ENCODE data around the gene CHMP2A. TPM values are rescaled to one million over a fixed set of nuclear protein-coding genes. Genes with fewer than 3 reads are reported as not detected.

CHMP2A gene
- polyA plus RNA-seq, 2 of the 4 experiments (the other 2 are of a cell fraction), result 198 to 280 TPM

DNA sequence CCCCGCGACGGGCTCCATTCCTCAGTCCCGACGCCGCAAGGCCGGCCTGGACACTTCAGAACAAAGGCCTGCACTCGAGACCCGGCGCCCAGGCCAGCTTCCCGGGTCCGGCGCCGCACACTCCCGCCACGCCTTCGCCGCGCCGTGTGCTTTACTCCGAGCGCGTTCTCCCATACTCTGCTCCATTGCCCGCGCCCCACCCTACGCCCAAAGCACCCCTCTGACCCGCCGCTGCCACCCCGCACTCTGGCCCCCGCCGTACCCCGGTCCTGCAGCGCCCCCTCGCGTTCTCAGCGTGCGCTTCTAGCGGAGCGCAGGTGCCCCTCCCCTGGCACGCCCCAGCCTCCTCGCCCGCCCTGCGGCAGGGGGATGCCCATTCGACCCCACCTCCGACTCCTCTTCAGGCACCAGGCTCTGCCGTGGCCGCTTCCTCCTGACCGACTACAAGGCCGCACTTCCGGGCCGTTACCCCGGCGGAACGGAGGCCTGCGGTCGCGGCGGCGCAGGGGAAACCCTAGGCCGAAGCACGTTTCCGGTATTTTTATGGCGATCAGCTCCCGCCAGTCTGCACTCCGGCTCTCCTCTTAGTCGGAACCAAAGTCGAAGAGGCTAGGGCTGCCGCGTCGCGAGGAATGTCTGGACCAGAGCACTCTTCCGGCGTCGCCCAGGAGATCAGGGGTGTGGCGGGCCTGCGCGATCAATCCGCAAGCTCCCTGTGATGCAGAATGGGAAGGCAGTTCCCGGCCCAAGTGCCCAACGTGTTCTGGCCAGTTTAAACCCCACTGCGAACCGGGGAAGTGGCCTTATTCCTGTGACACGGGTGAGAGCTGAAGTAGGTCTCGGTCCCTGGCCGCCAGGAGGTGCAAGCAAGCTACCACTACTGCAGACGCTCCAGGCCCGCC is 35.3 kb downstream of the CHMP2A start, which contains the start of gene ZBTB45 (continued):
- TF ChIP-seq CHD4 (IDR thresholded peaks at IDR 0.05; ENCODE audit: borderline replicate concordance) (no peak), MAFK (IDR thresholded peaks at IDR 0.05; ENCODE audit: partially characterized antibody) (peak; percentile 26), HOXB13 (CRISPR knock-in tag; IDR thresholded peaks at IDR 0.05; ENCODE audit: low read depth) (0 out of 2 replicates have a peak, but pooled peaks have one; percentile 66), HOXB5 (CRISPR knock-in tag; IDR thresholded peaks at IDR 0.05) (peak; percentile 92), GATA3 (IDR thresholded peaks at IDR 0.05; ENCODE audit: borderline replicate concordance) (peak; percentile 75), POLR2A (IDR thresholded peaks at IDR 0.05; ENCODE audit: low read length) (peak; percentile 84), TFCP2L1 (CRISPR knock-in tag; IDR thresholded peaks at IDR 0.05) (peak; percentile 76; the same call in 1 of the 2 replicates), FOSL2 (IDR thresholded peaks at IDR 0.05) (no peak), FOSL2 (CRISPR knock-in tag; IDR thresholded peaks at IDR 0.05) (peak; percentile 59), JUNB (IDR thresholded peaks at IDR 0.05) (no peak), JUN (IDR thresholded peaks at IDR 0.05) (peak; percentile 95 to 99)
- TF ChIP-seq, protein P1, sequence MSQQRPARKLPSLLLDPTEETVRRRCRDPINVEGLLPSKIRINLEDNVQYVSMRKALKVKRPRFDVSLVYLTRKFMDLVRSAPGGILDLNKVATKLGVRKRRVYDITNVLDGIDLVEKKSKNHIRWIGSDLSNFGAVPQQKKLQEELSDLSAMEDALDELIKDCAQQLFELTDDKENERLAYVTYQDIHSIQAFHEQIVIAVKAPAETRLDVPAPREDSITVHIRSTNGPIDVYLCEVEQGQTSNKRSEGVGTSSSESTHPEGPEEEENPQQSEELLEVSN (IDR thresholded peaks at IDR 0.05; ENCODE audit: borderline replicate concordance, low read depth), result peak; percentile 86
- TF ChIP-seq, protein P2, sequence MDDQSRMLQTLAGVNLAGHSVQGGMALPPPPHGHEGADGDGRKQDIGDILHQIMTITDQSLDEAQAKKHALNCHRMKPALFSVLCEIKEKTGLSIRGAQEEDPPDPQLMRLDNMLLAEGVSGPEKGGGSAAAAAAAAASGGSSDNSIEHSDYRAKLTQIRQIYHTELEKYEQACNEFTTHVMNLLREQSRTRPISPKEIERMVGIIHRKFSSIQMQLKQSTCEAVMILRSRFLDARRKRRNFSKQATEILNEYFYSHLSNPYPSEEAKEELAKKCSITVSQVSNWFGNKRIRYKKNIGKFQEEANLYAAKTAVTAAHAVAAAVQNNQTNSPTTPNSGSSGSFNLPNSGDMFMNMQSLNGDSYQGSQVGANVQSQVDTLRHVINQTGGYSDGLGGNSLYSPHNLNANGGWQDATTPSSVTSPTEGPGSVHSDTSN (IDR thresholded peaks at IDR 0.05), result peak; percentile 75
- TF ChIP-seq, protein P3, sequence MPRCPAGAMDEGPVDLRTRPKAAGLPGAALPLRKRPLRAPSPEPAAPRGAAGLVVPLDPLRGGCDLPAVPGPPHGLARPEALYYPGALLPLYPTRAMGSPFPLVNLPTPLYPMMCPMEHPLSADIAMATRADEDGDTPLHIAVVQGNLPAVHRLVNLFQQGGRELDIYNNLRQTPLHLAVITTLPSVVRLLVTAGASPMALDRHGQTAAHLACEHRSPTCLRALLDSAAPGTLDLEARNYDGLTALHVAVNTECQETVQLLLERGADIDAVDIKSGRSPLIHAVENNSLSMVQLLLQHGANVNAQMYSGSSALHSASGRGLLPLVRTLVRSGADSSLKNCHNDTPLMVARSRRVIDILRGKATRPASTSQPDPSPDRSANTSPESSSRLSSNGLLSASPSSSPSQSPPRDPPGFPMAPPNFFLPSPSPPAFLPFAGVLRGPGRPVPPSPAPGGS (IDR thresholded peaks at IDR 0.05), result peak; percentile 76; the same call in 2 of the 3 replicates

DNA sequence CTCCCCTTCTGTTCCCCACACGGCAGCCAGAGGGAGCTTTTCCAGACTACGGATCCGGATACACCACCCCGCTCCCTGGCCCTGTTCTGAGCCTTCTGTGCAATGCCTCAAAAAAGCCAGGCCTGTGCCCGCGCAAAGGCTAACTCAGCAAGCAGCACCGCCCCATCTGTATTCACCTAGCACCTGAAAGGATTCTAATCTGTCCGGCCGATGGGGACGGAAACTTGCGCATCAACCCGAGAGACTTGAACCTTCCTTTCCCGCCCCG is 35.9 kb downstream of the CHMP2A start:
- peak overlapping the region; percentile 65 for H3K4me3 ChIP-seq
- POLR2A ChIA-PET, result interaction anchor here (0.5 to 5.7 kb wide), 18 partner anchors 8 to 214 kb away, joined by 3 to 184 read pairs (median 9); partner anchors contain the start of genes CHMP2A, ERVK3-1, MZF1 and SLC27A5
- H3K4me1 ChIP-seq, result peaks cover 20% of the 10 kb centered on the region
- 1% methylated on average over 14 of the region's 14 CpGs for WGBS (ENCODE audit: missing lambda C conversion rate)
- peak; percentile 62 to 74 for ATAC-seq
- peak; percentile 85 to 91 for DNase-seq (ENCODE audit: low read depth in 1 of 2, low spot score in 1 of 2)
- peak overlapping the region; percentile 98 for H3K4me2 ChIP-seq
- H3K9me3 ChIP-seq, result no peaks in the 10 kb centered on the region
- TF ChIP-seq RAD21 (conservative IDR thresholded peaks at IDR 0.05 in 1 of 2, IDR thresholded peaks at IDR 0.05 in 1 of 2), result peak in 1 of 2 experiments; percentile 37; a peak in 1 of 5 replicates
- TF ChIP-seq MYC (IDR thresholded peaks at IDR 0.05; ENCODE audit: borderline replicate concordance, low read length), result no peak
- TF ChIP-seq EHF (CRISPR knock-in tag; IDR thresholded peaks at IDR 0.05), result no peak
- TF ChIP-seq ZSCAN20 (CRISPR knock-in tag; IDR thresholded peaks at IDR 0.05), result no peak
- CTCF ChIA-PET, result interaction anchor here (0.7 to 8.6 kb wide), 46 partner anchors 10 to 1115 kb away, joined by 3 to 222 read pairs (median 8); partner anchors contain the start of genes CHMP2A, SLC27A5, TRIM28 and ZNF446
- H3K27ac ChIP-seq, result peak overlapping the region; percentile 86 to 92
- no peak for FAIRE-seq

DNA sequence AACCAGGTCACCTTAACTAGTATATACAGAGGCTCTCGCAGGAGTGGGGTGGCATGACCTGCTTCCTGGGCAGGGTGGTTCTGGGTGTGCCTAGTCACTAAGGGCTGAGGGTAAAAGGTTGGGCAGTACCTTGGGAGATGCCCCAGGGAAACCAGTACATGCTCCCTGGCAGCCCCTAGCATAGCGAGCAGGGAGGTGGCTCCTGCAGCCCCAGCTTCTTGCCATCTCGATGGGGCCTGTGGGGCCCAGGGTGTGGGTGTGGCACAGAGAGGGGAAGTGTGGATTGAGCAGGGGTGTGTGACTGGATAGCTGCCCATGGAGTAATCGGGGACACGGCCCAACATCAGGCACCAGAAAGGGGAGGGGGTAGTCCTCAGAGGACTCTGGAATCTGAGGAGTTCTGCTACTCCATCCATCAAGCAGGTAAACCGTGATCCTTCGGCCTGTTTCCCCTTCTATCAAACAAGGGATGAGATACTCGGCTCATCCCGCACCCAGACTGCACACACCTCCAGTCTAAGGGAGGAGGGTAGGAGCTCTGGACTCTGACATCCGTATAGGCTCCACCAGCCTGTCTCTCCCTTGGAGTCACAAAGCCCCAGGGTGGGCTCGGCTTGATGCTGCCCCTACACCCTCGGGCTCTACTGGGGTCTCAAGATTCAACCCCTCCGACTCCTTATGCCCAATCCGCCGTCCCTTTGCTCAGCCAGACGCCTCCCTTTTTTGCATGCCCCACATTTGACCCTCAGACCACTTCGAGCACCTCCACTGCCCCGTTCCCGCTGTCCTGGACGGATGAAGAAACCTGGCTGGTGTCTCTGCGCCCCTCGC is 36.4 kb downstream of the CHMP2A start:
- FAIRE-seq, result no peak

More for the DNA sequence above, 36.4 kb downstream of the CHMP2A start:
- DNase-seq (ENCODE audit: low read depth in 1 of 2, low spot score in 1 of 2) (no peak), ATAC-seq (no peak)
- CTCF ChIA-PET, result interaction anchor here (0.7 to 8.6 kb wide), 46 partner anchors 11 to 1115 kb away, joined by 3 to 222 read pairs (median 8); partner anchors contain the start of genes CHMP2A, SLC27A5, TRIM28 and ZNF446
- POLR2A ChIA-PET, result interaction anchor here (0.5 to 5.7 kb wide), 15 partner anchors 13 to 213 kb away, joined by 3 to 184 read pairs (median 9); partner anchors contain the start of genes CHMP2A, ERVK3-1, MZF1 and TRIM28
- Histone ChIP-seq H3K4me2 (peak overlapping the region; percentile 98), H3K4me1 (peaks cover 20% of the 10 kb centered on the region), H3K27ac (peak overlapping the region; percentile 86 to 92), H3K9me3 (no peaks in the 10 kb centered on the region), H3K4me3 (peak overlapping the region; percentile 65)
- TF ChIP-seq NFE2L2 (conservative IDR thresholded peaks at IDR 0.05; ENCODE audit: low read length) (no peak), MYC (IDR thresholded peaks at IDR 0.05; ENCODE audit: borderline replicate concordance, low read length) (no peak), RARB (CRISPR knock-in tag; IDR thresholded peaks at IDR 0.05) (no peak), HOXB5 (CRISPR knock-in tag; IDR thresholded peaks at IDR 0.05) (no peak)
- WGBS (ENCODE audit: missing lambda C conversion rate), result 14% methylated on average over 22 of the region's 22 CpGs

Measured in A549 (cell line).